ENCODE measurements around the gene KIR3DL2. TPM values are rescaled to one million over a fixed set of nuclear protein-coding genes. Genes with fewer than 3 reads are reported as not detected.

The KIR3DL2 gene
- polyA plus RNA-seq, 1 of the 3 experiments (the other 2 are of a cell fraction), result not detected

DNA sequence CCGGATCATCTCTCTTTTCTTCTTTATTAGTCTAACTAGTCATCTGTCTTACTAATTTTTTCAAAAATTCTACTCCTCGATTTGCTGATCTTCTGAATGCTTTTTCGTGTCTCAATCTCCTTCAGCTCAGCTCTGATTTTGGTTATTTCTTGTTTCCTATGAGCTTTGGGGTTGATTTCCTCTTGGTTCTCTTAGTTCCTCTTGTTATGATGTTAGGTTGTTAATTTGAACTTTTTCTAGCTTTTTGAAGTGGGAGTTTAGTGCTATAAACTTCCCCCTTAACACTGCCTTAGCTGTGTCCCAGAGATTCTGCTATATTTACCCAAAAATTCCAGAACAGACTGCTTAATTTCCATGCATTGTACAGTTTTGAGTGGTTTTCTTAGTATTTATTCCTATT is 27.2 kb downstream of the KIR3DL2 start:
- CTCF ChIA-PET, result interaction anchor here (0.9 kb wide), 1 partner anchor 754 kb away, joined by 3 read pairs; no protein-coding TSS in a partner anchor

DNA sequence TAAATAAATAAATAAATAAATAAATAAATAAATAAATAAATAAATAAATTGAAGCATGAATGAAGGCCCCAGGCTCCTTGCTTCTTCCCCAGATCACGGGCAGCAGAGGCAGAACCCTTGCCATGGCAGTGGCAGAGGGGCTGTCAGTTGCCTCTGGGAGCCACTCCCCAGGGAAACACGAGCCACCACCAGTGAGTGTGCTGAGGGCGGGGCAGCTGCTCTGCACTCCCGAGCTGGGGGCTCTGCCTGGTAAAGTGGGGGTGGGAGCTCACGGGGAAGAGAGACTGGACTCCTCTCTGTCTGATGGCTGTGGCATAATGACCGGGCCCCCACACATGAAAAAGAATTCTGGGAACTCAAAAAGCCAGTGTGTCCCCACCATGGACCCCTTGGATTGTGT is 31.6 kb downstream of the KIR3DL2 start:
- Histone ChIP-seq H3K9ac (no peak overlapping the region), H3K9me3 (no peaks in the 10 kb centered on the region), H3K4me3 (ENCODE audit: low read depth in 2 of 2, low read length in 1 of 2) (no peak overlapping the region), H3K36me3 (replicated peaks in 1 of 2; ENCODE audit: control insufficient read depth in 1 of 2, insufficient read depth in 2 of 2, low read length in 1 of 2) (no peaks in the 10 kb centered on the region), H3K9me2 (no peaks in the 10 kb centered on the region), H3K79me2 (ENCODE audit: insufficient read depth) (no peaks in the 10 kb centered on the region), H3K4me2 (no peak overlapping the region), H2AFZ (ENCODE audit: low read depth) (no peak overlapping the region), H3K27me3 (ENCODE audit: insufficient read depth) (peaks cover 51% of the 10 kb centered on the region; the same call in 1 of the 2 replicates), H3K4me1 (ENCODE audit: control insufficient read depth in 1 of 2, insufficient read depth in 2 of 2, low read depth in 1 of 2, low read length in 1 of 2) (no peaks in the 10 kb centered on the region), H3F3A (replicated peaks; ENCODE audit: insufficient read depth) (no peaks in the 10 kb centered on the region), H4K20me1 (ENCODE audit: insufficient read depth) (no peaks in the 10 kb centered on the region), H3K27ac (ENCODE audit: low read depth in 2 of 2, low read length in 1 of 2) (no peak overlapping the region)
- TF ChIP-seq JUND (IDR thresholded peaks at IDR 0.05) (no peak), CHD2 (IDR thresholded peaks at IDR 0.05; ENCODE audit: low read length, partially characterized antibody) (no peak), RAD21 (IDR thresholded peaks at IDR 0.05; ENCODE audit: low read length) (no peak), TAF1 (IDR thresholded peaks at IDR 0.05; ENCODE audit: borderline replicate concordance, low read depth, low read length) (no peak), MXI1 (IDR thresholded peaks at IDR 0.05; ENCODE audit: low read depth, low read length) (no peak), SIN3A (IDR thresholded peaks at IDR 0.05; ENCODE audit: borderline replicate concordance, low read depth, low read length) (no peak), ELF1 (IDR thresholded peaks at IDR 0.05) (no peak), FOXJ3 (CRISPR knock-in tag; IDR thresholded peaks at IDR 0.05) (no peak)
- TF ChIP-seq, protein P1, sequence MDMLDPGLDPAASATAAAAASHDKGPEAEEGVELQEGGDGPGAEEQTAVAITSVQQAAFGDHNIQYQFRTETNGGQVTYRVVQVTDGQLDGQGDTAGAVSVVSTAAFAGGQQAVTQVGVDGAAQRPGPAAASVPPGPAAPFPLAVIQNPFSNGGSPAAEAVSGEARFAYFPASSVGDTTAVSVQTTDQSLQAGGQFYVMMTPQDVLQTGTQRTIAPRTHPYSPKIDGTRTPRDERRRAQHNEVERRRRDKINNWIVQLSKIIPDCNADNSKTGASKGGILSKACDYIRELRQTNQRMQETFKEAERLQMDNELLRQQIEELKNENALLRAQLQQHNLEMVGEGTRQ (IDR thresholded peaks at IDR 0.05; ENCODE audit: borderline replicate concordance, low read depth, low read length), result no peak
- TF ChIP-seq, protein P2, sequence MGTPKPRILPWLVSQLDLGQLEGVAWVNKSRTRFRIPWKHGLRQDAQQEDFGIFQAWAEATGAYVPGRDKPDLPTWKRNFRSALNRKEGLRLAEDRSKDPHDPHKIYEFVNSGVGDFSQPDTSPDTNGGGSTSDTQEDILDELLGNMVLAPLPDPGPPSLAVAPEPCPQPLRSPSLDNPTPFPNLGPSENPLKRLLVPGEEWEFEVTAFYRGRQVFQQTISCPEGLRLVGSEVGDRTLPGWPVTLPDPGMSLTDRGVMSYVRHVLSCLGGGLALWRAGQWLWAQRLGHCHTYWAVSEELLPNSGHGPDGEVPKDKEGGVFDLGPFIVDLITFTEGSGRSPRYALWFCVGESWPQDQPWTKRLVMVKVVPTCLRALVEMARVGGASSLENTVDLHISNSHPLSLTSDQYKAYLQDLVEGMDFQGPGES (IDR thresholded peaks at IDR 0.05; ENCODE audit: low read depth, low read length), result no peak
- TF ChIP-seq, protein P3, sequence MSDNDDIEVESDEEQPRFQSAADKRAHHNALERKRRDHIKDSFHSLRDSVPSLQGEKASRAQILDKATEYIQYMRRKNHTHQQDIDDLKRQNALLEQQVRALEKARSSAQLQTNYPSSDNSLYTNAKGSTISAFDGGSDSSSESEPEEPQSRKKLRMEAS (IDR thresholded peaks at IDR 0.05; ENCODE audit: low read depth), result no peak
- ChIA-PET CTCF (interaction anchor here (1.1 to 2.0 kb wide), 3 partner anchors 8 to 251 kb away, joined by 3 to 8 read pairs (median 3); no protein-coding TSS in a partner anchor), POLR2A (no interaction called here)
- DNase-seq, result no peak
- 20% methylated on average over 6 of the region's 6 CpGs for WGBS (ENCODE audit: low lambda C conversion rate)

More for the DNA sequence above, 27.2 kb downstream of the KIR3DL2 start:
- 2% methylated on average over 3 of the region's 3 CpGs for WGBS (ENCODE audit: low lambda C conversion rate)
- POLR2A ChIA-PET, result no interaction called here
- Histone ChIP-seq H3K9ac (no peak overlapping the region), H3K27me3 (ENCODE audit: insufficient read depth) (peaks cover 20% of the 10 kb centered on the region; the same call in 1 of the 2 replicates), H3K4me1 (ENCODE audit: control insufficient read depth in 1 of 2, insufficient read depth in 2 of 2, low read depth in 1 of 2, low read length in 1 of 2) (no peaks in the 10 kb centered on the region), H3K9me2 (no peaks in the 10 kb centered on the region), H3F3A (replicated peaks; ENCODE audit: insufficient read depth) (no peaks in the 10 kb centered on the region), H3K79me2 (ENCODE audit: insufficient read depth) (no peaks in the 10 kb centered on the region), H3K27ac (ENCODE audit: low read depth in 2 of 2, low read length in 1 of 2) (no peak overlapping the region), H3K4me3 (ENCODE audit: low read depth in 2 of 2, low read length in 1 of 2) (no peak overlapping the region), H3K36me3 (replicated peaks in 1 of 2; ENCODE audit: control insufficient read depth in 1 of 2, insufficient read depth in 2 of 2, low read length in 1 of 2) (no peaks in the 10 kb centered on the region), H3K4me2 (no peak overlapping the region), H3K9me3 (no peaks in the 10 kb centered on the region), H4K20me1 (ENCODE audit: insufficient read depth) (no peaks in the 10 kb centered on the region), H2AFZ (ENCODE audit: low read depth) (no peak overlapping the region)
- DNase-seq, result no peak
- TF ChIP-seq TEAD4 (IDR thresholded peaks at IDR 0.05; ENCODE audit: borderline replicate concordance, insufficient read depth), result no peak
